ENCODE measurements around the gene TSC22D4. TPM values are rescaled to one million over a fixed set of nuclear protein-coding genes. Genes with fewer than 3 reads are reported as not detected.
A peak's percentile ranks its signal among the peaks of the same experiment; 100 is the strongest.
"Not testable (repeated sequence)": the region's sequence is repeated elsewhere in the genome, so short reads cannot be mapped to it uniquely, and the experiment has no call there.

The TSC22D4 gene
- total RNA-seq, 1 donor from 2014 or later, result 25.2 TPM

DNA sequence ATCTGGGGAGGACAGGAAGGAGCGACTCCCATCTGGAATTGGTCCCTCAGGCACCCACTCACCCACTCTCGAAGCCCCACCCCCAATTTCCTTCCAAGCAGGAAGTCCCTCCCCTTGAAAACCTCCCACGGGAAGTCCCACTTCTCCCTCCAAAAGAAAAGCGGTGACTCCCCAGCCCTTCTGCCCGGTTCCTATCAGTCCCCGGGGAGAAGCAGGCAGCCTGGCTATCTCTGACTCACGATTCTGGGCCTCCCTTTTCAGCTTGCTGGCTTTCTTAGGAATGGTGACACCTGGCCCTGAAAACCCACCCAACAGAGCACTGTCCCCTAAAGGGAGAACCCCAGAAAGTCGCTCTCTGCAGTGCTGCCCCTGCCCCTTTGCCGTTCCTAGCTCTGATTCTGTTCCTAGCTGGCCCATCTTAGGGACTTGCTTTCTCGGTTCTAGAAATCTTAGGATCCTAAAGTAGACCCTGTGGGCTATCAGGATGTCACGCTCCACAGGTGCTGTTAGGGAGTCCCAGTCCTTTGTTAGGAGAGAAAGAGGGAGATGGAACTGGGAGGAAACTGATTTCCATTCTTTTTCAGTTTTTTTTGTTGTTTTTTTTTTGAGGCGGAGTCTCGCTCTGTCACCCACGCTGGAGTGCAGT is 6.0 kb downstream of the TSC22D4 start:
- DNase-seq, result no peak

DNA sequence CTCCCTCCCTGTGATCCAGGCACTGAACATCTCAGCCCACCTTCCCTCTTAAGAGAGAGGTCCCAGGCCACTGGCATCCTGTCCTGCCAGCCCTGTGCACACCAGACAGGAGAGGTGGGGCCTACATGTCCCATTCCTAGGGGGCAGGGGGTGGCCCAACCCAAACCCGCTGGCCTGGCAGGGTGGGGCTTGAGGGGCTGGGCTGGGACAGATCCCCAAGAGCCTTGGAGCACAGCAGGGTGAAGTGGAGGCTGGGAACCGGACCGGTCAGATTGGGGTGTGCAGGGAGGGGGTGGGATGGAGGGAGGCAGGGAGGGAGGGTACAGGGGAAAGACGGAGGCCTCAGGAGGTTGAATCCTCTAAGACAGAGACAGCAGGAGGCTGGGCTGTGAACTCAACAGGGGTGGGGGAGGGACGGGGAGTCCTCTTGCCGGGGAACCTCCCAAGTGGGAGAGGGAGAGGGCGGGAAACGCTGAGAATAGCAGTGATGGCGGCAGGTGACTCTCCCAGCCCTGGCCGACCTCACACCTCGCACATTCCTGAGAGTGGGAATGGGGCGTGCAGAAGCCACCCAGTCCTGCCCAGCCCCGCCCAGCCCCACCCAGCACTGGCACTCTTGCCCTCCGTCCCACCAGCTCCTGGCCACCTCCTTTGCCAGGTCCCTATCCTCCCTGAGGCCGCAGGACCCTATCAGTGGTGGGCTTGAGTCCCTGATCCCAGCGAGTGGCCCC is 6.7 kb downstream of the TSC22D4 start:
- no peak for DNase-seq

DNA sequence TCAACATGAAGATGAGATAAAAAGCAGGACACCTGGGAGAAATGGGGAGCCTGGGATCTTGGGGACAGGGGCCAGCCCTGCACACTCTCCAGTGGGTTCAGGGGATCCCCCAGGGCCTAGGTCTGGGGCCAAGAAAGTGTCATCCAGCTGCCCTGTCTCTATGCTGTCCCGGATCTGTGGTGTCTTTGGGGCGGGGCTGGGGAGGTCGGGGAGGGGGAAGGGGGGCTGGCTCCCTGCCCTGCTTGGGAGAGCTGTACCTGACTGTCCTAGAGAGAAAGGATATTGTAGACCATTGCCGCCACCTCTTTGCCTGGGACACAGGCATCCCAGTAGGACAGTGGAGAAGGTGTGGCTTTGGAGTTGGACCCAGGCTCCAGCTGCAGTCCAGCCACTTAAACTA is 8.0 kb downstream of the TSC22D4 start:
- no peak for DNase-seq

DNA sequence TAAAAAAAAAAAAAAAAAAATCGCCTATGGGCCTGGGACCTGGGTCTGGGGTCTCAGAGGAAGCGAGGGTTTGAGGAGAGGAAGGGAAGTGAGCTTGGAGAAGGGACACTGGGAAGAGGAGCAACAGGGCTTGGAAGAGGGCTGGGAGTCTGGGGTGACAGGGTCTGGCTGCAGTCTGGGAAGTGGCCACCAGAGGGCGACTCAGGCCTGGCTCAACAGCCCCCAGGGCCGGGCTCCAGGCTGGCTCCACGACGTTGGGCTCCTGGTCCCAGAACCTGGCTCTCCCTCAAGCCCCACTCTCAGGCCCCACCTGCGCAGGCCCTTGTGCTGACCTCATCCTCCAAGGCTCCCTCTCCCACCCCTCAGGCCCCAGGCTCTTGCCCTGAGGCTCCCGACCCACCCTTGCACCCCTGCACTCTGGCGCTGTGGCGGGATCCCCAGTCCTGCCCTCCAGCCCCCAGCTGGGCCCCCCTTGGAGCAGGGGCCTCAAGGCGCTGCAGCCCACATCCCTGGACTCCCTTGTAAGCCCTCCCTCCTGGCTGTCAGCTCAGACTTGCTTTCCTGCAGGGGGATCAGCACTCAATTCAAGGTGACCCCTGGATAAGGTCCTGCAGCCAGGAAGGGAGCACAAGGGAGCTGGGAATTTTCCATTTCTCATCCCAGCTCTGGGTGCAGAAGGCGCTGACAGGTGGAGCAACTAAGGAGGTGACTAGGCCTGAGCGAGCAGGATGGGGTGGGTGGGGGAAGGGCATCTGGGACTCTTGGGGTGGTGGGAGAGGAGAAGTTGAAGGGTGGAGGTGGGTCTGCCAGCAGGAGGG is 9.6 kb downstream of the TSC22D4 start:
- DNase-seq, result peak; percentile 92

DNA sequence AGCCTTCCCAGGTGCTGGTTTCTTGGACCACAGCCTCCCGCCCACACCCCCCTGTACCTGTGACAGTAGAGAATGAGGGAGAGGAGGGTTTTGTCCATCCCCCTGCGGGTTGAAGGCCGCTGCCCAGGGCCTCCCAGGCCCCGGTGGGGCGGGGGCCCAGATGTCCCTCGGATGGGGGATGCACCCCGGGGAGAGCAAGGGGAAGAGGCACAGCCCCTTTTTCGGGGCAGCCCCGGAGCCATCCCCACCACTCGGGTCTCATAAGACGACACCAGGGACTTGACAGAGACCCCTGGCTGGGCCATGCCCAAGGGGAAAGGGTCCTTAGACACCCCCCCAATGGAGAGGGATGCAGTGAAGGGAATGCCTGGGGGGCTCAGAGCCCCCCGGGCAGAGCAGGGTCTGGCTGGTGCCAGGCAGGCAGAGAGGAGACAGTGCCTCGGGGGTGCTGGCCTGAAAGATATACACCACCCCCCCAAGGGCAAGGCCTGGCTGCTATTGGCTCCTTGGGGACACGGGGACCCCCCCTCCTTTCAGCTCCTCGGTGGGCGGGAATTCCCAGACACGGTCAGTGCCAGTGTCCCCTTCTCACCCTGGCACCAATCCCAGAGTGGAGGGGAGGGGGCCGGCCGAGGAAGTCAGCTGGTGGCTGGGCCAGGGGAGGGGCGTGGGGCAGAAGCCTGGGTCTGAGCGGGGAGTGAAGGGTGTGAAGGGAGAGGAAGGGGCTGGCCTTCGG is 11.2 kb downstream of the TSC22D4 start:
- DNase-seq, result peak; percentile 82

DNA sequence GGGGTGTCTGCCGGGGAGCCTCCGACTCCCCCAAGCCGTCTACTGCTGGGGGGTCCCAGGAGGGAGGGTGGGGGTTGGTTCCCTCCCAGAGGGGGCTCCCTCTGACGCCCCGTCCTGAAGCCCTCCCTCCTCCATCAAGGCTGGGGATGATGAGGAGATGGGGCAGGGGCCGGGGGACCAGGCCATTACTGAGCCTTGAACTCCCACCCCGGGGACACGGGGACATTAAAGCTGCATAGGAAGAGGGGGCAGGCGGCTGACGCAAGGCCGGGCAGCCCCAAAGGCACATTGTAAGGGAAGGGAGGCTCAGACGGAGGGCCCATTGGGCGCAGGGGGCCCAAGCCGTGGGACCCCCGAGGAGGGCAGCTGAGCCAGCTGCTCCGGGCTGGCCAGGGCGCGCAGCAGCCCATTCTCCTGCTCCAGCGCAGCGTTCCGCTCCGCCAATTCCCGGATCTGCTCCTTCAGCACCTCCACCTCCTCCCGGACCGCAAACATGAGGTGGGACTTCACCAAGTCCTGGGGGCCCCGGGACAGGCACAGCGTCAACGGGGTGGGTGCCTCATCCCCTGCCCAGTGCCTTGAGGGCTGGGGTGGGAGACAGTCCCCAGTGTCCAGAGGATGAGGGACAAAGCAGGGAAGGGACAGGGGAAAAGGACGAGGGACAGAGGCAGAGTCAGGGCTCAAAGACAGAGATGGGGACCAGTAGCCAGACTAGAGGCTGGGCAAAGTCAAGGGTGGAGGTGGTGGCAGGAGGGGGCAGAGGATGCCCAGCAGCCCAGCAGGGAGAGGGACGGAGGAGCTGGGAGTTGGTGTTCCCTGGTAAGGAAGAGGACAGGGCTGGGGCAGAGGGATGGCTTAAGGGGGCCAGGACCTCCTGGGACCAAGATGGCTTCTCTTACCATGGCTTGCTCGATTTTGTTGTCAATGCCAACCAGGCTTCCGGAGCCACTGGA is 12.1 kb downstream of the TSC22D4 start:
- no peak for DNase-seq

DNA sequence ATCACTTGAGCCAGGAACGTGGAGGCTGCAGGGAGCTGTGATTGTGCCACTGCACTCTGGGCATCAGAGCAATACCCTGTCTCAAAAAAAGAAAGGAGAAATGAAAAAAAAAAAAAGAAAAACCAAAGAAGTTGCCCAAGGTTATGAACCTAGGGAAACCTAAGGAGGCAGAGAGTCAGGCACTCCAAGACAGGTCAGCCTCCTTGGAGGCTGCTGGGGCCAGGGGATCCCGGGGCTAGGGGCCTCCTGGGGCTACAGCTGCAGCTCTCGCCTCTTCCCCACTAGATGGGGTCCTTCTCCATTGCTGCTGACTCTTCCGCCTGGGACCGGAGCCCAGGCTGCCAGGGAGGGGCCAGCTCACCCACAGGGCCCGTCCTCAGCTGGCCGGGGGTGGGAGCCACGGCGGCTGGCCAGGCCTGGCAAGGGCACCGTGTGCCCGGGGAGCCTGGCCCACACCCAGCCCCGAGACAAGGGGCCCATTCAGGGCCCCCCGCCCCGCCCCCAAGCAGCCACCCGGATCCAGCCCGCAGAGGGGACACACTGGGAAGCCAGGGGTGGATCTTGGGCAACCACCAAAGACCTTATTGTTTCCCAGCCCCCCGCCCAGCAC is 13.2 kb downstream of the TSC22D4 start:
- DNase-seq, result peak; percentile 95

DNA sequence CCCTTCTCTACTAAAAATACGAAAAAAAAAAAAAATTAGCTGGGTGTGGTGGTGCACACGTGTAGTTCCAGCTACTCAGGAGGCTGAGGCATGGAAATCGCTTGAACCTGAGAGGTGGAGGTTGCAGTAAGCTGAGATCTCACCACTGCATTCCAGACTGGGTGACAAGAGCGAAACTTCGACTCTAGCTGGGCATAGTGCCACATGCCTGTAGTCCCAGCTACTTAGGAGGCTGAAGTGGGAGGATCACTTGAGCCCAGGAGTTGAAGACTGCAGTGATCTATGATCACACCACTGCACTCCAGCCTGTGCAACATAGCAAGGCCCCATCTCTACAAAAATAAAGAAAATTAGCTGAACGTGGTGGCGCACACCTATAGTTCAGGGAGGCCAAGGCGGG is 13.7 kb downstream of the TSC22D4 start:
- DNase-seq, result no peak

DNA sequence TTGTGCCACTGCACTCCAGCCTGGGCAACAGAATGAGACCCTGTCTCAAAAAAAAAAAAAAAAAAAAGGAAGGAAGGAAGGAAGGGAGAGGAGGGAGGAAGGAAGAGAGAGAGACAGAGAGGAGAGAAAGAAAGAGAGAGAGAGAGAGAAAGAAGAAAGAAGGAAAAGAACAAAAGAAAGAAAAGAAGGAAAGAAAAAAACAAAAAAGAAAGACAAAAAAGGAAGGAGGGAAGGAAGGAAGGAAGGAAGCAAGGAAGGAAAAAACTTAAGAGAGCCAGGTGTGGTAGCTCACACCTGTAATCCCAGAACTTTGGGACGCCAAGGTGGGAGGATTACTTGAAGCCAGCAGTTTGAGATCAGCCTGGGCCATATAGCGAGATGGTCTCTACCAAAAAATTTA is 14.2 kb downstream of the TSC22D4 start:
- no peak for DNase-seq

DNA sequence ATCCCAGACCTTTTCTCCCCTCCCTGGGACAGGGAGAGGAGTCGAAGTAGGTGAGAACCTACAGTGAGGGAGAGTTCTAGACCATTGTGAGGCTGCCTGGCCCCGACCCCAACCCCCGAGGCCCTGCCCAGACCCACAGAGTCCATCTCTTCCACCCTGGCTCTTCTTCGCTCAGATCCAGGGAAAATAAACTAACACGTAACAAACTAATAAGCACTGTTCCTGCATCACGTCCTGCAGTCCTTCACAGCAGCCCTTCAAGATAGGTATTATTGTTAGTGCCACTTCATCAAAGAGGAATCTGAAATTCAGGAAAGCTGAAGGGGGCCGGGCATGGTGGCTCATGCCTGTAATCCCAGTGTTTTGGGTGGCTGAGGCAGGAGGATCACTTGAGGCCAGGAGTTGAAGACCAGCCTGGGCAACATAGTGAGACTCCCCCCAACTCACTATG is 14.8 kb downstream of the TSC22D4 start, which contains the start of gene SPACDR:
TSS of gene SPACDR (minus strand) at position 51 of the 451 bp plus-strand sequence. CDS start 235 bp downstream, outside the sequence.
- DNase-seq, result no peak

DNA sequence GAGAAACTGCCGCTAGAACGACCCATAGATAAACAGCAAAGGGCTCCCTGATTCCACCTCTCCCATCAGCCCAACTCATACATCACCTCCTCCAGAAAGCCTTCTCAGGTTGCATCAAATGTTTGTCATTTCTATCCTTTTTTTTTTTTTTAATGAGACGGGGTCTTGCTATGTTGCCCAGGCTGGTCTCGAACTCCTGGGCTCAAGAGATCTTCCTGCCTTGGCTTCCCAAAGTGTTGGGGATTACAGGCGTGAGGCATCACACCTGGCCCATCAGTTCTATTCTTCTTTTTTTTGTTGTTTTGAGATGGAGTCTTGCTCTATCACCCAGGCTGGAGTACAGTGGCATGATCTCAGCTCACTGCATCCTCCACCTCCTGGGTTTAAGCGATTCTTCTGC is 22.0 kb downstream of the TSC22D4 start:
- DNase-seq, result no peak

DNA sequence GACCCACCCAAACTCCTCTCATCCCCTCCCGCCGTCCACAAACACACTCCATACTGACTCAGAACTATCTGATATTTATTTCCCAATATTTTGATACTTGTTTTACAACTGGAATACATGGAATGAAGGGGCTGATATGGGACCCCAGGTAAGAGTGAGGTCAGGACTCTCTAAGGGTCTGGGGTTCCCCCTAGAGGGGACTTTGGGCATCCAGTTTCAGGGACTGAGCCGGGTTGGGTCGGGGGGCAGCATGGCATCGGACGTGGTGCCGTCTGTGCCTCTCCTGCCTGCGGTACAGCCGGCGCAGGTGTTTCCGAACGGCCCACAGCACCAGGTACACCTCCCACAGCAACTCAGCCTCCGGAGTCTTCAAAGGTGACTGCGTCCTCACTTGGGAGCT is 22.5 kb downstream of the TSC22D4 start:
- no peak for DNase-seq

DNA sequence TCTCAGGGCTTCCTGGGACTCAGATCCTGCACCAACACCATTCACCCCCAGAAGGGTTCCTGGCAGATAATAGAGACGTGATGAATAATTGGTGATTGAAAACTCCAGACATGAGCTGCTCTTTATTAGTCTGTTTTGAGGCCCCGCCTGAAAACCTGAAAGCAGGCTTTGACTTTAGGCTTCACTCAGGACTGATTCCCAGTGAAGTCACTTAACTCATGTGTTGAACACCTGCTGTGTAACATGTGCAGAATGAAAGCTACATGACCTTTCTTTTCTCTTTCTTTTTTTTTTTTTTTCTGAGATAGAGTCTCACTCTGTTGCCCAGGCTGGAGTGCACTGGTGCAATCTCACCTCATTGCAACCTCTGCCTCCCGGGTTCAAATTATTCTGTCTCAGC is 23.8 kb downstream of the TSC22D4 start:
- DNase-seq, result no peak

DNA sequence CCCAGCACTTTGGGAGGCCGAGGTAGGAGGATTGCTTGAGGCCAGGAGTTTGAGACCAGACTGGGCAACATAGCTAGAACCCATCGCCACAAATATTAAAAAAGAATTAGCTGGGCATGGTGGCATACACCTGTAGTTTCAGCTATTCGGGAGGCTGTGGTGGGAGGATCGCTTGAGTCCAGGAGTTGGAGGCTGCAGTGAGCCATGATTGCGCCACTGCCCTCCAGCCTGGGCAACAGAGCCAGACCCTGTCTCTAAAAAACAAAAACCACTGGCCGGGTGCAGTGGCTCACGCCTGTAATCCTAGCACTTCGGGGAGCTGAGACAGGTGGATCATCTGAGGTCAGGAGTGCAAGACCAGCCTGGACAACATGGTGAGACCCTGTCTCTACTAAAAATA is 25.2 kb downstream of the TSC22D4 start:
- DNase-seq, result not testable (repeated sequence)

DNA sequence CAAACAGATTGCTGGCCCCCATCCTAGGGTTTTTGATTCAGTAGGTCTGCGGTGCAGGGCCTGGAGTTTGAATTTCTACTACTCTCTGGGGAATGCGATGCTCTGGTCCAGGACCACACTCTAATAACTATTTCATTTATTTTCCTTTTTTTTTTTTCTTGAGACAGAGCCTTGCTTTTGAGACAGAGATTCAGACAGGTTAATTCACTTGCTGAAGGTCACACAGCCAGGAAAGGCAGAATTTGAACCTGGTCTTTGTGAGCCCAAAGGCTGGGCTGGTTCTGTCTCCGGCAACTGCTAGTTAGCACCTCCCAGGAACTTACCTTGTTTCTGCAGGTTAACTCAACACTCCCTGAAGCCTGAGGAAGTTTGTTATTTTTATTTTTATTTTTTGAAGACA is 26.5 kb downstream of the TSC22D4 start:
- DNase-seq, result no peak

DNA sequence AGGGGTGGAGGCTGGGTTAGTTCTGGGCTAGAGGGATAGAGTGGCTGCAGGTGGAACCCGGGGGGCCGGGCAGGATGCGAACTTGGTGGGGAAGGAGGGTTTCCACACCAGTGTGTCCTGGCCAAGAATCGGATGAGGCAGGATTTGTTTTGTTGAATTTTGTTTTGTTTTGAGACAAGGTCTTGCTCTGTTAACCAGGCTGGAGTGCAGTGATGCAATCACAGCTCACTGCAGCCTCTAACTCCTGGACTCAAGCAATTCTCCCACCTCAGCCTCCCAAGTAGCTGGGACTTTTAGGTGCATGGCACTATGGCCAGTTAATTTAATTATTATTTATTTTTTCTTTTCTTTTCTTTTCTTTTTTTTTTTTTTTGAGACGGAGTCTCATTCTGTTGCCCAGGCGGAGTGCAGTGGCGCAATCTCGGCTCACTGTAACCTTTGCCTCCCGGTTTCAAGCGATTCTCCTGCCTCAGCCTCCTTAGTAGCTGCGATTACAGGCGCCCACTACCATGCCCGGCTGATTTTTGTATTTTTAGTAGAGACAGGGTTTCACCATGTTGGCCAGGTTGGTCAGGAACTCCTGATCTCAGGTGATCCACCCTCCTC is 29.7 kb downstream of the TSC22D4 start:
- DNase-seq, result no peak

DNA sequence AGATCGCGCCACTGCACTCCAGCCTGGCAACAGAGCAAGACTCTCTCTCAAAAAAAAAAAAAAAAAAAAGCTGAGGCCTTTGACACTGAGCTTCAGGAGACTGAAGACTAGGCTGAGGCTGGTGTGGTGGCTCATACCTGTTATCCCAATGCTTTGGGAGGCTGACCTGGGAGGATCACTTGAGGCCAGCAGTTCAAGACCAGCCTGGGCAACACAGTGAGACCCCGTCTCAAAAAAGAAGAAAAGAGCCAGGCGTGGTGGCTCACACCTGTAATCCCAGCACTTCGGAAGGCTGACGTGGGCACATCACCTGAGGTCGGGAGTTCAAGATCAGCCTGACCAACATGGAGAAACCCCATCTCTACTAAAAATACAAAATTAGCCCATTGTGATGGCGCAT is 31.7 kb downstream of the TSC22D4 start:
- DNase-seq, result not testable (repeated sequence)

DNA sequence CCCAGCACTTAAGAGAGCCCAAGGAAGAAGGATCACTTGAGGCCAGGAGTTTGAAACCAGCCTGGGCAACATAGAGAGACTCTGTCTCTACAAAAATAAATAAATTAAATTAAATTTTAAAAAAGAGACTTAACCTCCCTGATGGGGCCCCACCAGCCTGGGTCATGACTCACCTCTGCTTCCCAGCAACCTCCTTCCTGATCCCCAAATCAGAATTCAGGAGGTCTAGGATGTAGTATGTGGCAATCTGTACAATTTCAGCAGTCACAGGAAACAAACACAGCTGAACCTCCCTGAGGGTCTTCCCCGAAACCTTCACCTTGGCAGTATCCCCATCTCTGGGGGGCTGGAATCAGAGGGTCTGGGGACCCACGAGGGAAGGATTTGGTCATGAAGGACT is 33.0 kb downstream of the TSC22D4 start:
- DNase-seq, result no peak

DNA sequence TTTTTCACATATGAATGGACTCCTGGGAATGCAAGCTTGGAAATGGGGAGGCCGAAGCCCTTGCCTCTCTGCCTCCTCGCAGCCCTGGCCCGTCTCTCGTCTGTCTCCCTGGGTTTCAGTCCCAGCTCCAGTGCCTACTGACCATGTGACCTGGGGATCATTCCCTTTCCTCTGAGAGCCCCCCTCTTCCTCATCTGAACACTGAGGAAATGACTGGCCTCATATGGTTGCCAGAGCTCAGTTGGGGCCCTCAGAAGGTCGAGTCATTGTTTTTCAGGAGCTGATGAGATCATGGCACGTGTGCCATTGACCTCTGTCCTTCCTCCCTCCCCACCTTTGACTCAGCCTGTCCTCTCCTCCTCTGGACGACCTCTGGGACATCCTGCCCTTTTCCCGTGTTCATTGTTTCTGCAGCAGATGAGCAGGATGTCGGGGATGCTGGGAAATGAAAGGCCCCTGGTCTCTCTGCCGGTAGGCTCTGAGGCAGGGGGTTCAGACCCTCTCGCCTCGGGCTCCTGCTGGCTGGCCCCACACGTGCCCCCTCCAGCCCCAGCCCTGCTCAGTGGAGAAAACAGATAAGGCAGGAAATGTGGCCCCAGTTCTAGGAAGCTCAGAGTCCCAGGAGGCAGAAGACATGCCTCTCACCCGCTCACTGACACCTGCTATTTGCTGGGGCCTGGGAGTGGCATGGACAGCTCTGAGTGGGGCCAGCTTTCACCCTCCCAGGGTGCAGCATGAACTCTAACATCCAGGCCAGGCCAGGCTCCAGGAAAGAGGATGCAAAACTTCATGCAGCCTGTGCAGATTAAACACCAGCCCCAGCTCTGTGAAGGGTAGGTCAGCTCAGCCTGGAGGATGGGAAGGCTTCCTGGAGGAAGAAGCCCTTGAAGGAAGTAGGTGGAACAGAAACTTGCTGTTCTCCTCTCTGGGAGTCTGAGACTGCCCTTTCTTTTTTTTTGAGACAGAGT is 34.4 kb downstream of the TSC22D4 start:
- no peak for DNase-seq
